ENCODE data around the gene ACTR1A.
"Not testable (repeated sequence)": the region's sequence is repeated elsewhere in the genome, so short reads cannot be mapped to it uniquely, and the experiment has no call there.

DNA sequence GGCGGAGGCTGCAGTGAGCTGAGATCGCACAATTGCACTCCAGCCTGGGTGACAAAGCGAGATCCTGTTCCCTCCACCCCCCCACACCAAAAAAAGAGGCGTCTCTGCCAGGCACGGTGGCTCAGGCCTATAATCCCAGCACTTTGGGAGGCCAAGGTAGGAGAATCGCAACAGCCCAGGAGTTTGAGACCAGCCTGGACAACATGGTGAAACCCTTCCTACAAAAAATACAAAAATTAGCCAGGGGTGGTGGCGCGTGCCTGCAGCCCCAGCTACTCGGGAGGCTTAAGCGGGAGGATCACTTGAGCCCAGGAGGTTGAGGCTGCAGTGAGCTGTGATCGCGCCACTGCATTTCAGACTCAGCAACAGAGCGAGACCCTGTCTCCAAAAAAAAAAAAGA is 1.8 kb downstream of the ACTR1A start:
- TF ChIP-seq, protein P1, sequence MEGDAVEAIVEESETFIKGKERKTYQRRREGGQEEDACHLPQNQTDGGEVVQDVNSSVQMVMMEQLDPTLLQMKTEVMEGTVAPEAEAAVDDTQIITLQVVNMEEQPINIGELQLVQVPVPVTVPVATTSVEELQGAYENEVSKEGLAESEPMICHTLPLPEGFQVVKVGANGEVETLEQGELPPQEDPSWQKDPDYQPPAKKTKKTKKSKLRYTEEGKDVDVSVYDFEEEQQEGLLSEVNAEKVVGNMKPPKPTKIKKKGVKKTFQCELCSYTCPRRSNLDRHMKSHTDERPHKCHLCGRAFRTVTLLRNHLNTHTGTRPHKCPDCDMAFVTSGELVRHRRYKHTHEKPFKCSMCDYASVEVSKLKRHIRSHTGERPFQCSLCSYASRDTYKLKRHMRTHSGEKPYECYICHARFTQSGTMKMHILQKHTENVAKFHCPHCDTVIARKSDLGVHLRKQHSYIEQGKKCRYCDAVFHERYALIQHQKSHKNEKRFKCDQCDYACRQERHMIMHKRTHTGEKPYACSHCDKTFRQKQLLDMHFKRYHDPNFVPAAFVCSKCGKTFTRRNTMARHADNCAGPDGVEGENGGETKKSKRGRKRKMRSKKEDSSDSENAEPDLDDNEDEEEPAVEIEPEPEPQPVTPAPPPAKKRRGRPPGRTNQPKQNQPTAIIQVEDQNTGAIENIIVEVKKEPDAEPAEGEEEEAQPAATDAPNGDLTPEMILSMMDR (IDR thresholded peaks at IDR 0.05) = not testable (repeated sequence)
- not testable (repeated sequence) for TF ChIP-seq POLR2A (IDR thresholded peaks at IDR 0.05)

Measured in adrenal gland (tissue), 5 donors.